OCI-LY7 (cell line): ENCODE data around the gene EIF5B.

ENCODE experiments used
- CTCF ChIP-seq: fragments of 200-600 bp; sonication (generic); conservative IDR thresholded peaks from 2 replicates; pipeline ENCODE4 v1.5.1; 2014; ENCODE audit warnings: mild to moderate bottlenecking, antibody characterized with exemption, low read length, moderate library complexity, mixed read lengths
- EZH2phosphoT487 ChIP-seq: fragments of 200-600 bp; sonication (generic); IDR thresholded peaks from 2 replicates; pipeline ENCODE4 v1.6.1; 2018; ENCODE audit warnings: low read depth, borderline replicate concordance, mild to moderate bottlenecking, mixed run types, antibody characterized with exemption, low read length, moderate library complexity, mixed read lengths

- TF ChIP-seq CTCF (no peak), EZH2phosphoT487 (no peak)
Measured at GRCh38 chr2:99431587-99432275, 94.5 kb downstream of the EIF5B start.
